Stomach (tissue), 4 donors: Measurements from ENCODE around the gene CLEC2A.

Experiments used
- EP300 ChIP-seq: sonication (generic); formaldehyde crosslinking; IDR thresholded peaks from one replicate; pipeline ENCODE4 v1.6.1; 2017; ENCODE audit warnings: antibody characterized with exemption
- POLR2A ChIP-seq, 4 donors: fragments of 450-650 bp; IDR thresholded peaks; one replicate each; pipeline ENCODE4 v1.6.1; 2016; ENCODE audit warnings: antibody characterized with exemption in 4 of 4, control low read depth in 2 of 4, mild to moderate bottlenecking in 1 of 4, moderate library complexity in 1 of 4
- POLR2AphosphoS5 ChIP-seq, 3 donors: sonication (generic); formaldehyde crosslinking; IDR thresholded peaks; one replicate each; pipeline ENCODE4 v1.6.1; 2016; ENCODE audit warnings: antibody characterized with exemption in 3 of 3
- TF ChIP-seq, protein P1 (sequence below), 7 experiments: fragments of 450-650 bp in 4 of 7; fragments of 200-600 bp in 3 of 7; sonication (generic) in 3 of 7; IDR thresholded peaks; one replicate each; pipeline ENCODE4 v1.5.1; 2016 to 2019; ENCODE audit warnings: antibody characterized with exemption in 7 of 7, control low read depth in 2 of 7, mild to moderate bottlenecking in 1 of 7

DNA sequence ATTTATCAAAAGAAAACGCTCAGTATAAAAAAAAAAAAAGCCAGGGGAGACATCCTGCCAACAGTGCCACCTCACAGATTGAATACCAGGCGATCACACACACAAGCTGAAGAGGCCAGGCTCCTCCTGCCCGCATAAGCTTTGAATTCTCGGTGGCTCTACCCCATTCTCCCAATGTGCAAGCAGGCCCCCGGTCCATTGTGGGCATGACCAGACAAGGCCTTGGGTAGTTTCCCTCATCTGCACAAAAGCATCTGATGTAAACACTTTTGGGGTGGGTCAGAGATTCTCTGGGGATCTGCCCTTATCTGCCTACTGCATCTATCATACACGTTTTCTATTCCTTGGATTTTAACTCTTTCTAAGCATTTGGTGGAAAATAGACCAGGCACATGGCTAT is 34.6 kb downstream of the CLEC2A start:
- TF ChIP-seq POLR2AphosphoS5 (IDR thresholded peaks at IDR 0.05) (no peak), POLR2A (IDR thresholded peaks at IDR 0.05) (no peak), EP300 (no peak)
- TF ChIP-seq, protein P1, sequence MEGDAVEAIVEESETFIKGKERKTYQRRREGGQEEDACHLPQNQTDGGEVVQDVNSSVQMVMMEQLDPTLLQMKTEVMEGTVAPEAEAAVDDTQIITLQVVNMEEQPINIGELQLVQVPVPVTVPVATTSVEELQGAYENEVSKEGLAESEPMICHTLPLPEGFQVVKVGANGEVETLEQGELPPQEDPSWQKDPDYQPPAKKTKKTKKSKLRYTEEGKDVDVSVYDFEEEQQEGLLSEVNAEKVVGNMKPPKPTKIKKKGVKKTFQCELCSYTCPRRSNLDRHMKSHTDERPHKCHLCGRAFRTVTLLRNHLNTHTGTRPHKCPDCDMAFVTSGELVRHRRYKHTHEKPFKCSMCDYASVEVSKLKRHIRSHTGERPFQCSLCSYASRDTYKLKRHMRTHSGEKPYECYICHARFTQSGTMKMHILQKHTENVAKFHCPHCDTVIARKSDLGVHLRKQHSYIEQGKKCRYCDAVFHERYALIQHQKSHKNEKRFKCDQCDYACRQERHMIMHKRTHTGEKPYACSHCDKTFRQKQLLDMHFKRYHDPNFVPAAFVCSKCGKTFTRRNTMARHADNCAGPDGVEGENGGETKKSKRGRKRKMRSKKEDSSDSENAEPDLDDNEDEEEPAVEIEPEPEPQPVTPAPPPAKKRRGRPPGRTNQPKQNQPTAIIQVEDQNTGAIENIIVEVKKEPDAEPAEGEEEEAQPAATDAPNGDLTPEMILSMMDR (IDR thresholded peaks at IDR 0.05), result no peak
